Naive B cell (primary cell): ENCODE results near the gene HS3ST4. TPM values are rescaled to one million over a fixed set of nuclear protein-coding genes. Genes with fewer than 3 reads are reported as not detected.

ENCODE experiments used
- ATAC-seq, 2 donors: fragments of 150-1000 bp; cut with Tn5 transposase; 2 replicates each; pipeline ENCODE4 v1.10.0; 2021; ENCODE audit warnings: low read depth in 2 of 2, mild to moderate bottlenecking in 2 of 2, moderate library complexity in 2 of 2
- DNase-seq: peaks from one replicate; pipeline ENCODE4 v3.0.0; 2022
- H3K27ac Mint-ChIP-seq, 6 donors: one replicate each; pipeline ENCODE4 v1.8.0; 2020 to 2022; ENCODE audit warnings: mild to moderate bottlenecking in 6 of 6, mixed read lengths in 6 of 6, moderate library complexity in 5 of 6, inconsistent platforms in 2 of 6
- H3K27me3 Mint-ChIP-seq, 3 donors: one replicate each; pipeline ENCODE4 v1.8.0; 2021 to 2022; ENCODE audit warnings: mixed read lengths in 3 of 3, mild to moderate bottlenecking in 1 of 3
- H3K36me3 Mint-ChIP-seq, 2 donors: one replicate each; pipeline ENCODE4 v1.8.0; 2020 to 2022; ENCODE audit warnings: mixed read lengths in 2 of 2, inconsistent platforms in 1 of 2, mild to moderate bottlenecking in 1 of 2
- H3K4me1 Mint-ChIP-seq, 3 donors: one replicate each; pipeline ENCODE4 v1.8.0; 2020 to 2022; ENCODE audit warnings: mixed read lengths in 3 of 3, inconsistent platforms in 1 of 3, mild to moderate bottlenecking in 1 of 3, moderate library complexity in 1 of 3
- H3K4me3 Mint-ChIP-seq, 8 donors: one replicate each; pipeline ENCODE4 v1.8.0; 2020 to 2022; ENCODE audit warnings: mild to moderate bottlenecking in 8 of 8, mixed read lengths in 8 of 8, moderate library complexity in 8 of 8, inconsistent platforms in 2 of 8
- H3K9me3 Mint-ChIP-seq, 7 donors: one replicate each; pipeline ENCODE4 v1.8.0; 2020 to 2022; ENCODE audit warnings: mixed read lengths in 7 of 7, mild to moderate bottlenecking in 5 of 7, inconsistent platforms in 2 of 7, moderate library complexity in 1 of 7
- polyA plus RNA-seq, 6 donors: library from polyadenylated mRNA; unstranded; fragments of 300-500 nt; fragmentation: Illumina TruSeq; gene quantifications; one replicate each; pipeline ENCODE4 v1.2.3, GENCODE V29; 2021; ENCODE audit warnings: low read depth in 6 of 6

The HS3ST4 gene
- polyA plus RNA-seq, 6 donors from 2014 or later: not detected

DNA sequence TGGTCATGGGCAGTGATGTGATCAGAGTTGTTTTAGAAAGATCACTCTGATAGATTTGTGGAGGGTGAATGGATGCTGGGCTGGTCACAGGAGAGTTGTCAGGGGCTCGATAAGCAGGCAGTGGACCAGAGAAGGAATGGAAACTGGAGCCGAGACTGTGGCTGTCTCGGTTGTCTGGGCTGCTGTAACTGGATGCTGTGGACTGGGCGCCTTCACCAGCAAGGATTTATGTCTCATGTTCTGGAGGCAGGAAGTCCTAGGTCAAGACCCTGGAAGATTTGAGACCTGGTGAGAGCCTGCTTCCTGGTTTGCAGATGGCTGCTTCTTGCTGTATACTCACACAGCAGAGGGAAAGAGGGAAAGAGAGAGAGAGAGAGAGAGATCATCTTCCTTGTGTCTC, 203.6 kb downstream of the HS3ST4 start:
- no peak for ATAC-seq
- DNase-seq: no peak
- Mint-ChIP-seq H3K27me3 (peaks cover 24 to 32% (median 31%) of the 10 kb centered on the region in 3 donors), H3K4me1 (no peaks in the 10 kb centered on the region), H3K9me3 (peaks cover 0 to 9% (median 3%) of the 10 kb centered on the region in 7 donors), H3K4me3 (no peak overlapping the region), H3K36me3 (no peaks in the 10 kb centered on the region), H3K27ac (no peak overlapping the region)

DNA sequence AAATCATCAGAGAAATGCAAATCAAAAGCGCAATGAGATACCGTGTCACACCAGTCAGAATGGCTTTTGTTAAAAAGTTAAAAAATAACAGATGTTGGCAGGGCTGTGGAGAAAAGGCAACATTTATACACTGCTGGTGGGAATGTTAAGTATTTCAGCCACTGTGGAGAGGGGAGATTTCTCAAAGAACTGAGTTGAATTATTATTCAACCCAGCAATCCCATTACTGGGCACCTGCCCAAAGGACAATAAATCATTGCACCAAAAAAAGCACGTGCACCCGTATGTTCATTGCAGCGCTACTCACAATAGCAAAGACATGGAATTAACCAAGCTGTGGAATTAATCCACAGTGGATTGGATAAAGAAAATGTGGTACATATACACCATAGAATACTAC, 204.7 kb downstream of the HS3ST4 start:
- no peak for DNase-seq
- Mint-ChIP-seq H3K4me3 (no peak overlapping the region), H3K36me3 (no peaks in the 10 kb centered on the region), H3K27ac (no peak overlapping the region), H3K27me3 (peaks cover 24 to 32% (median 31%) of the 10 kb centered on the region in 3 donors), H3K9me3 (peaks cover 0 to 9% (median 2%) of the 10 kb centered on the region in 7 donors), H3K4me1 (no peaks in the 10 kb centered on the region)
- ATAC-seq: no peak

DNA sequence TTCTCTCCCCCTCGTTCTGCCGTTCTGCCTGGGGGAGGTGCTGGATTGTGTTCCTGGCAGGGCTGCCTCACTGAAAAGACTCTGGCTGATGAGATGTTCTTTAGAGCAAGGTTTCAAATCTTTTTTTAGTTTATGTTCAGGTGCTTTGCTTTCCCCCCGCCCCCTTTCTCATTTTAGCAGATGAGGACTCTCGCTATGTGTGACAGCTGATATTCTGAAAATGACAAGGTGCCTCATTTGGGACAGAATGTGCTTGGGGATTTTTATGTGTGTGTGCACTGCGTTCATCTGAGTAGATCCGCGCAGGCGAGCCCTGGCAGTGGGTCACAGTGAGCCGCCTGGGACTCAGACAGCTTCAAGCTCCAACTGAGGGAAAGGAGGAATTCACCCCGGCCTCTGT, 205.9 kb downstream of the HS3ST4 start:
- peaks cover 0 to 9% (median 2%) of the 10 kb centered on the region in 7 donors for H3K9me3 Mint-ChIP-seq
- H3K4me3 Mint-ChIP-seq: no peak overlapping the region
- no peaks in the 10 kb centered on the region for H3K36me3 Mint-ChIP-seq
- peak overlapping the region in 1 of 6 donors; percentile 3 for H3K27ac Mint-ChIP-seq
- ATAC-seq (no peak), DNase-seq (no peak)
- H3K27me3 Mint-ChIP-seq: peaks cover 24 to 31% (median 25%) of the 10 kb centered on the region in 3 donors
- no peaks in the 10 kb centered on the region for H3K4me1 Mint-ChIP-seq

DNA sequence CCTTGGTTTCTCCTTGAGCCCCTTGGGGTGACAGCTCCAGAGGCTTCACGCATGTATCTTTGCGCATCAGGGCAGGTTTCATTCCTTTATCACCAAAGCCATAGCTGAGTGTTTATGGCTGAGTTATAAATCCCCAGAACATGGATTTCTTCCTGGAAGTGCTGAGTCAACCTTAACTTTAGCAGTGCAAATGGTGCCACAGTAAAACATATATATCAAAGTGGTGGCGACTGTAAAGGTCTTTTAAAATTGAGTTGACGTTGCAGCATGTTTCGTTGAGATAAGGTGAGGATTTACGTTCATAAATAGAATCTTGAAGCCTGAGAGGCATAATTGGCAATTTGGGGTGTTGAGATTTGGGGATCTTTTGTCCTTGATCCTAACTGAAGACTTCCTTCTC, 214.1 kb downstream of the HS3ST4 start:
- no peaks in the 10 kb centered on the region for H3K36me3 Mint-ChIP-seq
- H3K27me3 Mint-ChIP-seq: peaks cover 0 to 9% (median 5%) of the 10 kb centered on the region in 3 donors
- ATAC-seq: no peak
- no peak overlapping the region for H3K27ac Mint-ChIP-seq
- no peak overlapping the region for H3K4me3 Mint-ChIP-seq
- H3K9me3 Mint-ChIP-seq: peaks cover 0 to 5% (median 0%) of the 10 kb centered on the region in 7 donors
- no peaks in the 10 kb centered on the region for H3K4me1 Mint-ChIP-seq
- no peak for DNase-seq

DNA sequence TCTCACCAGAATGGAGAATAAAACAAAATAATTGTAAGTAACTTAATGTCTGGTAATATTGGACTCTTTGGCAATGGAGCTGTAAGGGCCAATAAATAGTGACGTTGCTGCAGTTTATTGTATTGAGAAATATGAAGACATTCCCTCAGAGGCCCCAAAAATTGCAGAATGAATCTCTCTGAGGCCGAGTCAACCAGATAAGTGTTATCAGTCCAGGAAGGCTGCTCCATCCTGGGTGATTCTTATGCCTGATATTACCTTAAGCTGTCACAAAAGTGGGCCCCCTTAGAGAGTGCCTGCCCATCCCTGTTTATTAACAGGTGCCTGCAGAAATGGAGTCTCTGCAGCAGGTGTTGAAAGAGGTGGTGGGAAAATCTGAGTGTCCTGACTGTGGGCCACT, 219.2 kb downstream of the HS3ST4 start:
- DNase-seq: no peak
- no peak for ATAC-seq
- Mint-ChIP-seq H3K36me3 (no peaks in the 10 kb centered on the region), H3K27ac (no peak overlapping the region), H3K27me3 (no peaks in the 10 kb centered on the region), H3K4me1 (no peaks in the 10 kb centered on the region), H3K4me3 (no peak overlapping the region), H3K9me3 (no peaks in the 10 kb centered on the region)

DNA sequence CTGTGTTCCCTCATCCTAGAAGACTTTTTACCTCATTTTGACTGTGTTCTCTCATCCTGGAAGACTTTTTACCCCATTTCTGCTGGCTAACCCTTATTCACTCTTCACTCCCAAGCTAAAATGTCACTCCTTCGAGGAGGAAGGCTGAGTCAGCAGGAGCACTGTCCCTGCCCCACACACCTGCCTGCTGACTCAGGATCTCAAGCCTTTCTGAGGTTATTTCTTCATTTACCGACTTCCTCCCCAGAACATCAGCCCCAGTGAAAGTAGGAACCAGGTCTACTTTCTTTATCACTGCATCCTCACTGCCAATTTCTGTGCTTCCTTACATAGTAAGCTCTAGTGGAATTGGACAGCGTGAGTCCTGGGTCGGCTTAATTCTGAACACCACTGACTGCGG, 220.6 kb downstream of the HS3ST4 start:
- Mint-ChIP-seq H3K36me3 (no peaks in the 10 kb centered on the region), H3K27me3 (no peaks in the 10 kb centered on the region), H3K27ac (no peak overlapping the region), H3K4me3 (no peak overlapping the region), H3K9me3 (no peaks in the 10 kb centered on the region), H3K4me1 (no peaks in the 10 kb centered on the region)
- DNase-seq (no peak), ATAC-seq (no peak)

DNA sequence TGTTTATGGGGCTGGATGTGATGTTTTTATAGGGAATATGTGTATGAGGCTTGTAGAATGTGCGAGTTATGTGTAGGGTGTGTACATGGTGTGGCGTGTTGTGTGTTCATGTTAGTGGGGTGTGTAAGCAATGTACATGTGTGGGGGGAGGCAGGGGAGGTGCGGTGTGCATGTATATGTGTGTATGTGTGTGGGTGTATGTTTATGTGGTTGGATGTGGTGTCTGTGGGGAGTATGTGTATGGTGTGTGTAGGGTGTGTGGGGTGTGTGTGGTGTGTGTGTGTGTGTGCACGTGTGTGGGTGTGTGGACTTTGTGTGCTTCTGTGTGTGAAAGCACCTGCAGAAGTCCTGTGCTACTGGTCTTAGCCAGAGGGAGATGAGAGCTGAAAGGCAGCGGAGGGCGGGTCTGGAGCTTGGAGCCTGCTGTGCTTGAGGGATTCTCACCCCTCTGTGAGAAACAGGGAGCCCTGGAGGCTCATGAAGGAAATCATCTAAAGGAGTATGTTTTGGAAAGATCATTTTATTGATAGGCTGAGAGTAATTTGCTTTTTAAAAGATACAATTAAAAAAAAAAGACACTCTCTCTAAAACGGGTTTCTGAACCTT, 222.7 kb downstream of the HS3ST4 start:
- H3K4me3 Mint-ChIP-seq: no peak overlapping the region
- H3K9me3 Mint-ChIP-seq: no peaks in the 10 kb centered on the region
- no peaks in the 10 kb centered on the region for H3K4me1 Mint-ChIP-seq
- H3K36me3 Mint-ChIP-seq: no peaks in the 10 kb centered on the region
- no peak overlapping the region for H3K27ac Mint-ChIP-seq
- ATAC-seq: no peak
- H3K27me3 Mint-ChIP-seq: peaks cover 0 to 4% (median 0%) of the 10 kb centered on the region in 3 donors
- DNase-seq: no peak

DNA sequence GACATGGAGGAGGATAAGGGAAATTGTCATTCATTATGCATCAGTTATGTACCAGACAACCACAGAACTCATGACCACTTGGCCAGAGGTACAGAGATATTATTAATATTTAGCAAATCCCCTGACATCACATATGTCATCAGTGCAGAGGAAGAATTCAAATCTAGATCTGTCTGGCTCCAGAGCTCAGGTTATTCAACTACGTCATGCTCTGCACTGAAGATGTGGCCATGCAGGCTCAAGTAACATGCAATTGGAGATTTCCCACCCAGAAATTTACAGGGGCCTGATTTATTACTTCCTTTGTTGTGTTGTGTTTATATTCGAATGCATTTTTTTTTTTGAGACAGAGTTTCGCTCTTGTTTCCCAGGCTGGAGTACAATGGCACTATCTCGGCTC, 224.3 kb downstream of the HS3ST4 start:
- Mint-ChIP-seq H3K9me3 (no peaks in the 10 kb centered on the region), H3K27ac (no peak overlapping the region), H3K4me1 (no peaks in the 10 kb centered on the region), H3K27me3 (peaks cover 0 to 7% (median 0%) of the 10 kb centered on the region in 3 donors), H3K4me3 (no peak overlapping the region), H3K36me3 (no peaks in the 10 kb centered on the region)
- no peak for ATAC-seq
- no peak for DNase-seq

DNA sequence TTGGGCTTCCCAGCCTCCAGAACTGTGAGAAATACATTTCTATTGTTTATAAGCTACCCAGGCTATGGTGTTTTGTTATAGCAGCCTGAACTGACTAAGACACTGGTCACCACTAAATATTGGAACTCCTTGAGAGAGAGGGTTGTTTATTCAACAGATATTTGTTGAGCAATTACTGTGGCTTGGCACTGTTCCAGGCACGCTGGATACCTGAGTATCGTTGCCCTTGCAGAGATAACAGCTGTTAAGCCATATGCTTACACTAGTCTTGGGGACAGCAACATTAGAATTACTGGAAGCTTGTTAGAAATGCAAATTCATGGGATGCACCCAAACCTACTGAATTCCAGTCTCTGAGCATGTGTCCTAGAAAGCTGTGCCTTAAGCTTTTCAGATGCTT, 230.7 kb downstream of the HS3ST4 start:
- Mint-ChIP-seq H3K27me3 (peaks cover 0 to 15% (median 8%) of the 10 kb centered on the region in 3 donors), H3K4me1 (no peaks in the 10 kb centered on the region), H3K9me3 (peaks cover 0 to 2% (median 0%) of the 10 kb centered on the region in 7 donors), H3K27ac (no peak overlapping the region), H3K4me3 (no peak overlapping the region), H3K36me3 (no peaks in the 10 kb centered on the region)
- DNase-seq (no peak), ATAC-seq (no peak)

DNA sequence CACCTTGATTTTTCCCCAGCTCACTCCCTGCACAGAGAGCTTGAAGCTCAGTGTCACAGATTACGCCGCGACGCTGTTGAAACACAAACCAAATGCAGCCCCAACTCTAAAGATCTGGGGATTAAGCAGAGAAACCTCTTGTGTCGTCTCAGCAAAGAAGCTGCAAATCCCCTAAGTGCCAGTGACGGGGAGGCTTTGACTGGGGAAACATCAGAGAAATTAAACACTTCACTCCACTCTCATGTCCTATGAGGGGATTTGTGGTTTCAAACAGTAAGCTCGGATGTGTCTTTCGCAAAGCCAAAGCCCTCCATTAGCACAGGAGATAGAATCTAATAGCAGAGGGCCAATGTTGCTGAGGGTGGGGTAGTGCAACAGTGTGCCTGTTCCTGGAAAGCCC, 233.7 kb downstream of the HS3ST4 start:
- Mint-ChIP-seq H3K9me3 (peaks cover 2 to 14% (median 5%) of the 10 kb centered on the region in 7 donors), H3K4me3 (no peak overlapping the region), H3K36me3 (no peaks in the 10 kb centered on the region), H3K4me1 (peaks cover 0 to 3% (median 0%) of the 10 kb centered on the region in 3 donors), H3K27me3 (peaks cover 0 to 16% (median 14%) of the 10 kb centered on the region in 3 donors), H3K27ac (no peak overlapping the region)
- ATAC-seq (no peak), DNase-seq (no peak)

DNA sequence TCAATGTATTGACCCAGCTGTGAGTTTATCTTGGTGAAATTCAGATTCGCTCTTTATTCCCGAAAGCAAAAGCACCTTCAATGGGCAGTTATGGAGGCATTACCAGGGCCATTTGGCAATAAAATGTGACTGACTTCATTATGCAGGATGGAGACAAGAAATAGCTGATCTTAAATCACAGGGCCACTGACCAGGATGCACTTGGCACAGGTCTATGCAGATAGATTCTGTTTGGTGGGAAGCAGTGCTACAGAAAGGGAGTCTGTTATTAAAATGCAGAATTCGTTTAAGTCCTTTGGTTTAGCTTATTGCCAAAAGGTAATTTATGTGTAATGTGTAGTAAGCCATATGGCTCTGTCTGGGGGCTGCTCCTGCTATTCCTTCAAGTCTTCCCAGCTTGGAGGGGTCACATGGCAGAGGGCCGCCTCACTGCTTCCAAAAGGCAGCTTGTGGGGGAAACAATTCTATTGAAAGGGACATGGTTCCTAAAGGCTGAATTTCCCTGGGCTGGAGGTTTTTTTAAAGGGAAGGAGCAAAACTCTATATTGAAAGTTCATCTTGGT, 239.8 kb downstream of the HS3ST4 start:
- no peak for ATAC-seq
- H3K4me3 Mint-ChIP-seq: no peak overlapping the region
- peak overlapping the region in 1 of 6 donors; percentile 12 for H3K27ac Mint-ChIP-seq
- no peak for DNase-seq
- H3K4me1 Mint-ChIP-seq: peaks cover 0 to 3% (median 0%) of the 10 kb centered on the region in 3 donors
- no peaks in the 10 kb centered on the region for H3K36me3 Mint-ChIP-seq
- peaks cover 4 to 19% (median 7%) of the 10 kb centered on the region in 7 donors for H3K9me3 Mint-ChIP-seq
- H3K27me3 Mint-ChIP-seq: peaks cover 0 to 8% (median 3%) of the 10 kb centered on the region in 3 donors

DNA sequence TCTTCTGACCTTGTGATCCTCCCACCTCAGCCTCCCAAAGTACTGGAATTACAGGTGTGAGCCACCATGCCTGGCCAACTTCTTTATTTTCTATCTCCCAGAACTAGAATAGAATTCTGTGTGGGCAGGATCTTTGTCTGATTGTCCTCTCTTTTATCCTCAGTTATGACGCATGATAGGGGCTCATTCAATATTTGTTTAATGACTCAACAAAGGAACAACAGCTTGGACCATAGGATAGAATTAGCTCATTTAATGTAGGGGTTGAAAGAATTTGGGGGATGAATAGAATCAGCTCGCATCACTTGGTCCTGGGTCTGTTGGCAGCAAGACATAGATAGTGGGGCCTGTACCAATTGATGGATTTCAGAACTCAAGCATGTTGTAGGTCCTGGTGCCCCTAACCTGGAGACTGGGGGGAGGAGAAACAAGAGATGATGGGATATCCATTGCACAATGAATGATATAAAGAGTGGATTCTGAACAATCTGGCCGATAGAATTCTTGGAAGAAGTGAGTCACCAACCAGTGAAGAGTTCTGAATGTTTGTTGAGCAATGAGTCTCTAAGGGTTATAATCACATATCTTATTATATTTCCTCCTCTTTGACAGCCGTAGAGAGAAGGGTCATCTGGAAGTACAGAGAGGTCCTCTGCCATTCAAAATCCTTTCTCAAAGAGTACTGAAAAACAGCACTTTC, 250.2 kb downstream of the HS3ST4 start:
- H3K4me3 Mint-ChIP-seq: peak overlapping the region in 1 of 8 donors; percentile 5
- peaks cover 0 to 21% (median 7%) of the 10 kb centered on the region in 7 donors for H3K9me3 Mint-ChIP-seq
- no peak for ATAC-seq
- H3K27ac Mint-ChIP-seq: no peak overlapping the region
- H3K36me3 Mint-ChIP-seq: no peaks in the 10 kb centered on the region
- H3K27me3 Mint-ChIP-seq: peaks cover 0 to 12% (median 4%) of the 10 kb centered on the region in 3 donors
- no peaks in the 10 kb centered on the region for H3K4me1 Mint-ChIP-seq
- DNase-seq: no peak

DNA sequence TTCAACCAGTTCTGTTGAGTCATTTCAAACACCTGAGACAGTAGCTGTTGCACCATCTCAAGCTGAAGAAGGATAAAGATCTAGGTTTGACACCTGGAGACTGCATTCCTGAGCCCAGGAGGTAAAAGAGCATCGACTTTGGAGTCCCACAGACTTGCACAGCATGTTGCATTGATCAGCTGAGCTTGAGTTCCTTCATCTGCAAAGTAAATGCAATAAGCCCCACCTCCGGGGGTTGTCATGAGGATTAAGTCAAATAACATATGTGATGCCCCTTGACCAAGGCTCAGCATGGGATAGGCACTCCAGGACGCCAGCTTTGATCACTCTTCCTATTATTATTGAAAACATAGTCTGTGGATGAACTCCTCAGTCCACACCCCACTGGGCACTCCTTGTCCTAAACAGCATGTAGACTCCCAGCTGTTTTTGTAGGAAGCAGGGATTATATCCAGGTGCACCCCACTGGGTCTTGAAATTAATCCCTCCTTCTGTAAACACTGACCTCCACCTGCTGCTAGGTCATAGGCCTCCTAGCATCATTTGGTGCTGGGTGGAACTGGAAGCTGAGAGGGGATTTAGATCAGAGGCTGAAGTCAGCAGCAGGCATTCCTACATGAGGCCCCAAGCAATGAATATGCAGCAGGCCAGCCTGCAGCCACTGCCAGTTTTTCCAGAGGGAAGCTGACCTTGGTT, 259.0 kb downstream of the HS3ST4 start:
- no peaks in the 10 kb centered on the region for H3K36me3 Mint-ChIP-seq
- peaks cover 0 to 14% (median 5%) of the 10 kb centered on the region in 3 donors for H3K27me3 Mint-ChIP-seq
- no peak overlapping the region for H3K27ac Mint-ChIP-seq
- no peak overlapping the region for H3K4me3 Mint-ChIP-seq
- H3K9me3 Mint-ChIP-seq: peaks cover 0 to 13% (median 1%) of the 10 kb centered on the region in 7 donors
- H3K4me1 Mint-ChIP-seq: no peaks in the 10 kb centered on the region
- DNase-seq (no peak), ATAC-seq (no peak)
